Muscle of leg (tissue), 11 donors: ENCODE results near the gene TMED6. TPM values are rescaled to one million over a fixed set of nuclear protein-coding genes. Genes with fewer than 3 reads are reported as not detected.

Source experiments
- DNase-seq: peaks from one replicate; pipeline ENCODE4 v3.0.0; 2013
- H3K27ac ChIP-seq: one replicate; pipeline ENCODE4 v1.5.1; 2013; ENCODE audit warnings: mild to moderate bottlenecking, low read length, control low read depth
- H3K27me3 ChIP-seq: one replicate; pipeline ENCODE4 v1.6.1; 2013; ENCODE audit warnings: low read length; ENCODE audit not compliant: control insufficient read depth, insufficient read depth
- H3K36me3 ChIP-seq: one replicate; pipeline ENCODE4 v1.6.1; 2013; ENCODE audit warnings: low read length; ENCODE audit not compliant: control insufficient read depth, insufficient read depth
- H3K4me1 ChIP-seq: one replicate; pipeline ENCODE4 v1.6.1; 2013; ENCODE audit warnings: low read length; ENCODE audit not compliant: control insufficient read depth, insufficient read depth
- H3K4me3 ChIP-seq: one replicate; pipeline ENCODE4 v1.5.1; 2013; ENCODE audit warnings: low read length, control low read depth
- H3K9me3 ChIP-seq: replicated peaks from 2 replicates; pipeline ENCODE4 v1.6.1; 2013; ENCODE audit warnings: low read depth, low read length; ENCODE audit not compliant: control insufficient read depth
- WGBS: methylation state at CpG from one replicate; pipeline ENCODE4 v1.1.5; 2013; ENCODE audit warnings: missing lambda C conversion rate; ENCODE audit not compliant: insufficient coverage; 5-methylcytosine and 5-hydroxymethylcytosine counted together
- polyA plus RNA-seq, 8 donors: library from polyadenylated mRNA; unstranded; fragments of 120-200 nt; gene quantifications; one replicate each; pipeline versions ENCODE4 v1.2.1 to v1.2.3, GENCODE V29; 2013; ENCODE audit warnings: inconsistent platforms in 1 of 8, low replicate concordance in 1 of 8; ENCODE audit not compliant: insufficient read length in 8 of 8, insufficient read depth in 1 of 8
- total RNA-seq: library from RNA; stranded (reverse); fragments of 120-200 nt; gene quantifications from one replicate; pipeline ENCODE4 v1.2.4, GENCODE V29; 2013

TMED6 gene
- total and polyA plus RNA-seq, 9 donors, result 0.22 to 1.7 (median 1.2) TPM

- Histone ChIP-seq H3K27ac (peak overlapping the region; percentile 94), H3K36me3 (peaks cover 43% of the 10 kb centered on the region), H3K27me3 (no peaks in the 10 kb centered on the region), H3K9me3 (no peaks in the 10 kb centered on the region), H3K4me1 (peaks cover 16% of the 10 kb centered on the region), H3K4me3 (peak overlapping the region; percentile 98)
- no peak for DNase-seq
- 20% methylated on average over 37 of the region's 46 CpGs for WGBS
These were observed 12.9 kb downstream of the TMED6 start for GRCh38 chr16:69338557-69339288.

GRCh38 chr16:69334696-69335095 is 16.9 kb downstream of the TMED6 start:
- Histone ChIP-seq H3K4me3 (no peak overlapping the region), H3K36me3 (peaks cover 45% of the 10 kb centered on the region), H3K4me1 (peaks cover 15% of the 10 kb centered on the region), H3K27me3 (no peaks in the 10 kb centered on the region), H3K9me3 (no peaks in the 10 kb centered on the region), H3K27ac (no peak overlapping the region)
- DNase-seq, result no peak
- 93% methylated on average over 9 of the region's 9 CpGs for WGBS

GRCh38 chr16:69330286-69331109 is 21.1 kb downstream of the TMED6 start, which contains the start of gene PDF:
TSS of gene PDF (minus strand) at chr16:69330588. CDS start at chr16:69330570, 18 bp downstream.
- WGBS, result under 1% methylated on average over 88 of the region's 93 CpGs
- DNase-seq, result peak; percentile 98
- no peaks in the 10 kb centered on the region for H3K9me3 ChIP-seq
- H3K4me3 ChIP-seq, result peak within 1 kb of the TSS; percentile 69
- H3K27me3 ChIP-seq, result no peaks in the 10 kb centered on the region
- peaks cover 57% of the 10 kb centered on the region for H3K36me3 ChIP-seq
- peak within 1 kb of the TSS; percentile 90 for H3K27ac ChIP-seq
- H3K4me1 ChIP-seq, result peaks cover 25% of the 10 kb centered on the region

- H3K9me3 ChIP-seq, result no peaks in the 10 kb centered on the region
- no peak for DNase-seq
- 5% methylated on average over 76 of the region's 77 CpGs for WGBS
- no peak overlapping the region for H3K27ac ChIP-seq
- peaks cover 54% of the 10 kb centered on the region for H3K36me3 ChIP-seq
- H3K4me3 ChIP-seq, result peak overlapping the region; percentile 69
- H3K27me3 ChIP-seq, result no peaks in the 10 kb centered on the region
- peaks cover 25% of the 10 kb centered on the region for H3K4me1 ChIP-seq
These were observed 22.0 kb downstream of the TMED6 start for GRCh38 chr16:69329369-69330285.

- no peaks in the 10 kb centered on the region for H3K9me3 ChIP-seq
- WGBS, result 61% methylated on average over 10 of the region's 10 CpGs
- no peak overlapping the region for H3K4me3 ChIP-seq
- peak; percentile 27 for DNase-seq
- no peak overlapping the region for H3K27ac ChIP-seq
- peaks cover 27% of the 10 kb centered on the region for H3K4me1 ChIP-seq
- peaks cover 54% of the 10 kb centered on the region for H3K36me3 ChIP-seq
- no peaks in the 10 kb centered on the region for H3K27me3 ChIP-seq
These were observed 22.7 kb downstream of the TMED6 start for GRCh38 chr16:69328854-69329316.

GRCh38 chr16:69327585-69328310 is 23.8 kb downstream of the TMED6 start:
- Histone ChIP-seq H3K27ac (no peak overlapping the region), H3K4me1 (peaks cover 27% of the 10 kb centered on the region), H3K36me3 (peaks cover 52% of the 10 kb centered on the region), H3K4me3 (no peak overlapping the region), H3K9me3 (no peaks in the 10 kb centered on the region), H3K27me3 (no peaks in the 10 kb centered on the region)
- WGBS, result 87% methylated on average over 3 of the region's 14 CpGs
- no peak for DNase-seq

- DNase-seq, result no peak
- Histone ChIP-seq H3K36me3 (peaks cover 54% of the 10 kb centered on the region), H3K4me1 (peaks cover 27% of the 10 kb centered on the region), H3K27me3 (no peaks in the 10 kb centered on the region), H3K27ac (no peak overlapping the region), H3K4me3 (no peak overlapping the region), H3K9me3 (no peaks in the 10 kb centered on the region)
- WGBS, result 64% methylated on average over 4 of the region's 7 CpGs
These were observed 25.3 kb downstream of the TMED6 start for GRCh38 chr16:69326172-69326873.

- 87% methylated on average over 5 of the region's 6 CpGs for WGBS
- no peak overlapping the region for H3K27ac ChIP-seq
- H3K36me3 ChIP-seq, result peaks cover 59% of the 10 kb centered on the region
- no peak for DNase-seq
- no peaks in the 10 kb centered on the region for H3K27me3 ChIP-seq
- H3K4me1 ChIP-seq, result peaks cover 23% of the 10 kb centered on the region
- H3K4me3 ChIP-seq, result no peak overlapping the region
- H3K9me3 ChIP-seq, result no peaks in the 10 kb centered on the region
These were observed 25.8 kb downstream of the TMED6 start for GRCh38 chr16:69325784-69326171.
